NB4 (cell line): ENCODE data around the gene CYP39A1.

Experiments
- DNase-seq: peaks from one replicate; pipeline ENCODE4 v3.0.0; 2010; ENCODE audit warnings: low read depth
- H3K4me3 ChIP-seq: one replicate; pipeline ENCODE4 v1.5.1; 2011; ENCODE audit warnings: mild to moderate bottlenecking, low read depth, low read length, moderate library complexity
- CTCF ChIP-seq: IDR thresholded peaks from one replicate; pipeline ENCODE4 v1.5.1; 2012; ENCODE audit warnings: low read depth, low read length
- MAX ChIP-seq: IDR thresholded peaks from 2 replicates; pipeline ENCODE4 v1.6.1; 2011; ENCODE audit warnings: low read depth, low read length
- MYC ChIP-seq: IDR thresholded peaks from 2 replicates; pipeline ENCODE4 v1.6.1; 2011; ENCODE audit warnings: low read depth, low read length
- POLR2A ChIP-seq: IDR thresholded peaks from 2 replicates; pipeline ENCODE4 v1.6.1; 2011; ENCODE audit warnings: mild to moderate bottlenecking; ENCODE audit not compliant: insufficient read length; ENCODE audit errors: extremely low read depth

Gene CYP39A1

GRCh38 chr6:46563924-46564323, 88.7 kb downstream of the CYP39A1 start:
- TF ChIP-seq MAX (no peak), POLR2A (no peak), CTCF (no peak), MYC (no peak)
- no peak overlapping the region for H3K4me3 ChIP-seq
- no peak for DNase-seq

GRCh38 chr6:46556053-46556452, 96.6 kb downstream of the CYP39A1 start:
- TF ChIP-seq MYC: no peak
- no peak for TF ChIP-seq POLR2A
- H3K4me3 ChIP-seq: no peak overlapping the region
- no peak for DNase-seq

- no peak for DNase-seq
- no peak for TF ChIP-seq MAX
- TF ChIP-seq POLR2A: no peak
- no peak for TF ChIP-seq MYC
- no peak for TF ChIP-seq CTCF
- no peak overlapping the region for H3K4me3 ChIP-seq
Observed at GRCh38 chr6:46555129-46555528, 97.5 kb downstream of the CYP39A1 start.

GRCh38 chr6:46549155-46549554, 103.5 kb downstream of the CYP39A1 start:
- no peak overlapping the region for H3K4me3 ChIP-seq
- TF ChIP-seq MYC: no peak
- no peak for TF ChIP-seq POLR2A
- no peak for TF ChIP-seq CTCF
- no peak for TF ChIP-seq MAX
- no peak for DNase-seq

- DNase-seq: no peak
- no peak for TF ChIP-seq POLR2A
- TF ChIP-seq CTCF: no peak
- TF ChIP-seq MAX: no peak
- no peak for TF ChIP-seq MYC
- no peak overlapping the region for H3K4me3 ChIP-seq
Observed at GRCh38 chr6:46541556-46541955, 111.1 kb downstream of the CYP39A1 start.

GRCh38 chr6:46539866-46540265, 112.8 kb downstream of the CYP39A1 start:
- TF ChIP-seq MAX (no peak), POLR2A (no peak), CTCF (no peak), MYC (no peak)
- no peak for DNase-seq
- no peak overlapping the region for H3K4me3 ChIP-seq
